IMR-90 (cell line): Measurements from ENCODE around the gene EFCAB10. TPM values are rescaled to one million over a fixed set of nuclear protein-coding genes. Genes with fewer than 3 reads are reported as not detected.

Source experiments
- ATAC-seq: fragments of 200-7000 bp; cut with Tn5 transposase; 2 replicates; pipeline ENCODE4 v1.9.1; 2020; ENCODE audit warnings: low read depth, mild to moderate bottlenecking, moderate library complexity
- Bru-seq: library from RNA; stranded (reverse); fragments of 400-500 nt; gene quantifications from one replicate; lab custom pipeline; 2021; lab: Mats Ljungman, UMichigan
- BruChase-seq, 2 experiments: library from RNA; stranded (reverse); fragments of 400-500 nt; gene quantifications; one replicate each; lab custom pipeline; 2021; lab: Mats Ljungman, UMichigan
- BruUV-seq: library from RNA; stranded (reverse); fragments of 400-500 nt; replicated peaks from 2 replicates; lab custom pipeline; 2021; lab: Mats Ljungman, UMichigan
- CTCF ChIA-PET: fragments of 300-600 bp; formaldehyde crosslinking; extraction: SDS; loops from one replicate; lab custom pipeline; 2021; ENCODE audit warnings: antibody characterized with exemption; lab: Yijun Ruan, JAX
- POLR2A ChIA-PET: fragments of 300-600 bp; sonication (Branson Sonifier 250); formaldehyde crosslinking; loops from one replicate; lab custom pipeline; 2022; ENCODE audit warnings: antibody characterized with exemption; ENCODE audit not compliant: unreplicated experiment; lab: Charles Lee
- DNase-seq: peaks from one replicate; pipeline ENCODE4 v3.0.0; 2013
- H2AFZ ChIP-seq: replicated peaks from 2 replicates; pipeline ENCODE3; 2013; ENCODE audit warnings: low read length, mild to moderate bottlenecking; ENCODE audit not compliant: poor library complexity
- H2AK5ac ChIP-seq: 2 replicates; pipeline ENCODE4 v1.6.1; 2013; ENCODE audit warnings: low read depth, low read length, inconsistent platforms
- H2AK9ac ChIP-seq: replicated peaks from 2 replicates; pipeline ENCODE3; 2013; ENCODE audit warnings: mild to moderate bottlenecking, low read depth, low read length, moderate library complexity; ENCODE audit not compliant: poor library complexity
- H2BK120ac ChIP-seq: 2 replicates; pipeline ENCODE4 v1.6.1; 2013; ENCODE audit warnings: low read depth, low read length, inconsistent platforms
- H2BK15ac ChIP-seq: 3 replicates; pipeline ENCODE4 v1.6.1; 2013; ENCODE audit warnings: low read depth, low read length, inconsistent platforms
- H2BK20ac ChIP-seq: 2 replicates; pipeline ENCODE4 v1.6.1; 2013; ENCODE audit warnings: low read depth, mild to moderate bottlenecking, inconsistent platforms, low read length, moderate library complexity
- H2BK5ac ChIP-seq: 2 replicates; pipeline ENCODE4 v1.6.1; 2013; ENCODE audit warnings: mild to moderate bottlenecking, low read depth, low read length, inconsistent platforms; ENCODE audit not compliant: poor library complexity, severe bottlenecking
- H3K14ac ChIP-seq: replicated peaks from 2 replicates; pipeline ENCODE4 v1.6.1; 2013; ENCODE audit warnings: low read depth, low read length, inconsistent platforms
- H3K18ac ChIP-seq: 2 replicates; pipeline ENCODE4 v1.6.1; 2013; ENCODE audit warnings: low read depth, low read length, control low read depth
- H3K23ac ChIP-seq: 2 replicates; pipeline ENCODE4 v1.6.1; 2013; ENCODE audit warnings: low read depth, low read length, inconsistent platforms
- H3K27ac ChIP-seq: 2 replicates; pipeline ENCODE4 v1.5.1; 2013; ENCODE audit warnings: mild to moderate bottlenecking, control low read depth, low read length; ENCODE audit not compliant: insufficient read depth
- H3K27me3 ChIP-seq: 2 replicates; pipeline ENCODE4 v1.6.1; 2013; ENCODE audit warnings: low read length; ENCODE audit not compliant: control insufficient read depth, insufficient read depth
- H3K36me3 ChIP-seq: 2 replicates; pipeline ENCODE4 v1.6.1; 2013; ENCODE audit warnings: low read length, mixed read lengths; ENCODE audit not compliant: control insufficient read depth, insufficient read depth
- H3K4ac ChIP-seq: 2 replicates; pipeline ENCODE4 v1.6.1; 2013; ENCODE audit warnings: low read depth, low read length, inconsistent platforms
- H3K4me1 ChIP-seq: 2 replicates; pipeline ENCODE4 v1.6.1; 2013; ENCODE audit warnings: low read length, mixed read lengths; ENCODE audit not compliant: control insufficient read depth, insufficient read depth
- H3K4me2 ChIP-seq: 2 replicates; pipeline ENCODE4 v1.6.1; 2013; ENCODE audit warnings: low read depth, mild to moderate bottlenecking, control low read depth, low read length, moderate library complexity
- H3K4me3 ChIP-seq: 2 replicates; pipeline ENCODE4 v1.5.1; 2013; ENCODE audit warnings: low read depth, mild to moderate bottlenecking, control low read depth, low read length, moderate library complexity; ENCODE audit not compliant: insufficient read depth
- H3K56ac ChIP-seq: 2 replicates; pipeline ENCODE4 v1.6.1; 2013; ENCODE audit warnings: low read length, inconsistent platforms; ENCODE audit not compliant: insufficient read depth; ENCODE audit errors: extremely low read depth
- H3K79me1 ChIP-seq, 2 experiments: 2 replicates each; pipeline ENCODE4 v1.6.1; 2013; ENCODE audit warnings: low read length in 2 of 2, inconsistent platforms in 1 of 2, low read depth in 1 of 2
- H3K9ac ChIP-seq: 2 replicates; pipeline ENCODE4 v1.6.1; 2013; ENCODE audit warnings: low read depth, low read length, control low read depth
- H3K9me1 ChIP-seq: 2 replicates; pipeline ENCODE4 v1.6.1; 2013; ENCODE audit warnings: low read length, inconsistent platforms; ENCODE audit not compliant: insufficient read depth
- H3K9me3 ChIP-seq: 2 replicates; pipeline ENCODE4 v1.6.1; 2013; ENCODE audit warnings: low read length; ENCODE audit not compliant: control insufficient read depth, insufficient read depth
- H4K20me1 ChIP-seq: 2 replicates; pipeline ENCODE4 v1.6.1; 2013; ENCODE audit warnings: low read length, inconsistent platforms; ENCODE audit not compliant: insufficient read depth
- H4K5ac ChIP-seq: 2 replicates; pipeline ENCODE4 v1.6.1; 2013; ENCODE audit warnings: mild to moderate bottlenecking, low read depth, low read length, control low read depth
- H4K8ac ChIP-seq, 2 experiments: 2 replicates each; pipeline ENCODE4 v1.6.1; 2013; ENCODE audit warnings: low read depth in 2 of 2, low read length in 2 of 2, control low read depth in 1 of 2, inconsistent platforms in 1 of 2
- H4K91ac ChIP-seq: 2 replicates; pipeline ENCODE4 v1.6.1; 2013; ENCODE audit warnings: low read depth, low read length, inconsistent platforms; ENCODE audit not compliant: insufficient read depth
- BHLHE40 ChIP-seq: fragments of 150-350 bp; IDR thresholded peaks from 2 replicates; pipeline ENCODE4 v1.6.1; 2016; ENCODE audit warnings: mild to moderate bottlenecking, low read depth, low read length
- CTCF ChIP-seq: conservative IDR thresholded peaks from 2 replicates; pipeline ENCODE4 v1.5.1; 2012; ENCODE audit warnings: mild to moderate bottlenecking, low read depth, low read length, improper control_type of control experiment
- FOS ChIP-seq: fragments of 150-350 bp; IDR thresholded peaks from 2 replicates; pipeline ENCODE4 v1.6.1; 2016; ENCODE audit warnings: low read depth, low read length
- WGBS, 2 experiments: methylation state at CpG; one replicate each; pipeline versions ENCODE4 v1.1.5 to v1.1.7; 2013; ENCODE audit warnings: missing lambda C conversion rate in 2 of 2; ENCODE audit not compliant: insufficient read length in 1 of 2; ENCODE audit errors: extremely low coverage in 2 of 2; 5-methylcytosine and 5-hydroxymethylcytosine counted together
- dilution Hi-C: fragments of 300-500 bp; cut with HindIII; formaldehyde crosslinking; loops from one replicate; pipeline ENCODE4 v1.14.3; 2018; ENCODE audit warnings: low sequenced_read_pairs; ENCODE audit not compliant: unreplicated experiment
- in situ Hi-C: fragments of 300-500 bp; cut with MboI; formaldehyde crosslinking; loops from 3 replicates; pipeline ENCODE4 v1.14.3; 2019; ENCODE audit warnings: low sequenced_read_pairs, inconsistent platforms, mixed read lengths
- intact Hi-C: fragments of 100-400 bp; cut with micrococcal nuclease; formaldehyde crosslinking; loops from 2 replicates; pipeline ENCODE4 v1.10.0; 2022
- long read RNA-seq: library from polyadenylated mRNA; unstranded; transcript quantifications from one replicate; pipeline ENCODE4 v2.0.0, GENCODE V29; 2021; ENCODE audit not compliant: unreplicated experiment
- polyA plus RNA-seq, 3 experiments: library from polyadenylated mRNA; depleted of rRNA; stranded (reverse); fragments of >200 nt; gene quantifications; 2 replicates each; pipeline ENCODE4 v1.2.3, GENCODE V29; 2012; ENCODE audit warnings: low replicate concordance in 1 of 3
- total RNA-seq: library from RNA; depleted of rRNA; stranded (reverse); fragments of >200 nt; gene quantifications from 2 replicates; pipeline ENCODE4 v1.2.3, GENCODE V29; 2012; rRNA removed
- TF ChIP-seq, protein P1 (sequence below): fragments of 150-350 bp; IDR thresholded peaks from 2 replicates; pipeline ENCODE4 v1.6.1; 2017; ENCODE audit warnings: mild to moderate bottlenecking, antibody characterized with exemption, low read length, low read depth

EFCAB10 gene, protein sequence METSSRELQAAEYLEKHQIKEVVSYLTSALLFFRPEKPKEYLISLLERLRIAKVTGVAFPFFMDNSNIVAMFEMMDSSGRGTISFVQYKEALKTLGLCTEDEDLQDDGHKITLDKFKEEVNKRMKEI
- total RNA-seq, result not detected in 2 replicates
- polyA plus RNA-seq (2012; rRNA removed), result not detected in 2 replicates
- polyA plus RNA-seq (2012; cell fraction: cytosol; rRNA removed), result not detected in 2 replicates
- polyA plus RNA-seq (2012; cell fraction: nucleus; rRNA removed; ENCODE audit: low replicate concordance), result not detected in 2 replicates
- percentile 33 among the genes with signal in this experiment for Bru-seq, nascent RNA
- BruChase-seq, experiment 1, labeled RNA remaining after a 6-hour chase, result percentile 37 among the genes with signal in this experiment
- BruChase-seq, experiment 2, labeled RNA remaining after a 2-hour chase, result percentile 25 among the genes with signal in this experiment
- long read RNA-seq, result 0 reads

- no peak within 1 kb of the TSS for H4K91ac ChIP-seq
- peak; percentile 38 for DNase-seq
- H3K4me3 ChIP-seq, result peak within 1 kb of the TSS; percentile 37
- no peak within 1 kb of the TSS for H3K27ac ChIP-seq
- H3K9me3 ChIP-seq, result peaks cover 2% of the 10 kb centered on the region
- in situ Hi-C loops (no loop called here), dilution Hi-C loops (no loop called here), intact Hi-C loops (loop anchor here (10.0 kb wide), 1 partner anchor 464 kb away; no protein-coding TSS in a partner anchor)
- 0 out of 2 replicates have a peak within 1 kb of the TSS, but pooled peaks have one; percentile 6 for H3K18ac ChIP-seq
- no peaks in the 10 kb centered on the region for H4K20me1 ChIP-seq
- no peaks in the 10 kb centered on the region for H3K9me1 ChIP-seq
- H3K4ac ChIP-seq, result peak within 1 kb of the TSS; percentile 29; the same call in 1 of the 2 replicates
- TF ChIP-seq, protein P1, sequence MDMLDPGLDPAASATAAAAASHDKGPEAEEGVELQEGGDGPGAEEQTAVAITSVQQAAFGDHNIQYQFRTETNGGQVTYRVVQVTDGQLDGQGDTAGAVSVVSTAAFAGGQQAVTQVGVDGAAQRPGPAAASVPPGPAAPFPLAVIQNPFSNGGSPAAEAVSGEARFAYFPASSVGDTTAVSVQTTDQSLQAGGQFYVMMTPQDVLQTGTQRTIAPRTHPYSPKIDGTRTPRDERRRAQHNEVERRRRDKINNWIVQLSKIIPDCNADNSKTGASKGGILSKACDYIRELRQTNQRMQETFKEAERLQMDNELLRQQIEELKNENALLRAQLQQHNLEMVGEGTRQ, result peak; percentile 86
- TF ChIP-seq CTCF (no peak), BHLHE40 (0 out of 2 replicates have a peak, but pooled peaks have one; percentile 31), FOS (no peak)
- peak within 1 kb of the TSS; percentile 89 for H2AFZ ChIP-seq
- ChIA-PET POLR2A (no interaction called here), CTCF (interaction anchor here (0.7 kb wide), 1 partner anchor 63 kb away, joined by 3 read pairs; no protein-coding TSS in a partner anchor)
- peak within 1 kb of the TSS in 1 of 2 experiments; percentile 90; a peak in 2 of 4 replicates for H4K8ac ChIP-seq
- no TSS peak for BruUV-seq
- H2AK9ac ChIP-seq, result peak within 1 kb of the TSS; percentile 73
- no peaks in the 10 kb centered on the region for H3K4me1 ChIP-seq
- no peak within 1 kb of the TSS for H2BK20ac ChIP-seq
- H3K27me3 ChIP-seq, result no peaks in the 10 kb centered on the region
- H2BK120ac ChIP-seq, result no peak within 1 kb of the TSS
- H3K79me1 ChIP-seq, result no peaks in the 10 kb centered on the region
- H3K9ac ChIP-seq, result peak within 1 kb of the TSS; percentile 69; the same call in 1 of the 2 replicates
- H3K14ac ChIP-seq, result peak within 1 kb of the TSS; percentile 83
- H3K36me3 ChIP-seq, result no peaks in the 10 kb centered on the region
- H2AK5ac ChIP-seq, result no peak within 1 kb of the TSS
- H3K23ac ChIP-seq, result peak within 1 kb of the TSS; percentile 86; the same call in 1 of the 2 replicates
- peak within 1 kb of the TSS; percentile 65; the same call in 1 of the 2 replicates for H4K5ac ChIP-seq
- H3K4me2 ChIP-seq, result peak within 1 kb of the TSS; percentile 78
- H3K56ac ChIP-seq, result no peak within 1 kb of the TSS
- H2BK5ac ChIP-seq, result no peak within 1 kb of the TSS
- 17% methylated on average over 20 of the region's 36 CpGs; no CpG with 5 or more reads in 1 of the 2 experiments for WGBS, 2 experiments
- no peak within 1 kb of the TSS for H2BK15ac ChIP-seq
- ATAC-seq, result peak; percentile 94
Measured at GRCh38 chr7:105581066-105581811, at the start of gene EFCAB10. Gene EFCAB10, minus strand, starts transcription at chr7:105581493. Its CDS starts 30 bp downstream, at chr7:105581463.
